ENCODE measurements around the gene LIFR.
"Not testable (repeated sequence)": the region's sequence is repeated elsewhere in the genome, so short reads cannot be mapped to it uniquely, and the experiment has no call there.

Gene LIFR, protein sequence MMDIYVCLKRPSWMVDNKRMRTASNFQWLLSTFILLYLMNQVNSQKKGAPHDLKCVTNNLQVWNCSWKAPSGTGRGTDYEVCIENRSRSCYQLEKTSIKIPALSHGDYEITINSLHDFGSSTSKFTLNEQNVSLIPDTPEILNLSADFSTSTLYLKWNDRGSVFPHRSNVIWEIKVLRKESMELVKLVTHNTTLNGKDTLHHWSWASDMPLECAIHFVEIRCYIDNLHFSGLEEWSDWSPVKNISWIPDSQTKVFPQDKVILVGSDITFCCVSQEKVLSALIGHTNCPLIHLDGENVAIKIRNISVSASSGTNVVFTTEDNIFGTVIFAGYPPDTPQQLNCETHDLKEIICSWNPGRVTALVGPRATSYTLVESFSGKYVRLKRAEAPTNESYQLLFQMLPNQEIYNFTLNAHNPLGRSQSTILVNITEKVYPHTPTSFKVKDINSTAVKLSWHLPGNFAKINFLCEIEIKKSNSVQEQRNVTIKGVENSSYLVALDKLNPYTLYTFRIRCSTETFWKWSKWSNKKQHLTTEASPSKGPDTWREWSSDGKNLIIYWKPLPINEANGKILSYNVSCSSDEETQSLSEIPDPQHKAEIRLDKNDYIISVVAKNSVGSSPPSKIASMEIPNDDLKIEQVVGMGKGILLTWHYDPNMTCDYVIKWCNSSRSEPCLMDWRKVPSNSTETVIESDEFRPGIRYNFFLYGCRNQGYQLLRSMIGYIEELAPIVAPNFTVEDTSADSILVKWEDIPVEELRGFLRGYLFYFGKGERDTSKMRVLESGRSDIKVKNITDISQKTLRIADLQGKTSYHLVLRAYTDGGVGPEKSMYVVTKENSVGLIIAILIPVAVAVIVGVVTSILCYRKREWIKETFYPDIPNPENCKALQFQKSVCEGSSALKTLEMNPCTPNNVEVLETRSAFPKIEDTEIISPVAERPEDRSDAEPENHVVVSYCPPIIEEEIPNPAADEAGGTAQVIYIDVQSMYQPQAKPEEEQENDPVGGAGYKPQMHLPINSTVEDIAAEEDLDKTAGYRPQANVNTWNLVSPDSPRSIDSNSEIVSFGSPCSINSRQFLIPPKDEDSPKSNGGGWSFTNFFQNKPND

DNA sequence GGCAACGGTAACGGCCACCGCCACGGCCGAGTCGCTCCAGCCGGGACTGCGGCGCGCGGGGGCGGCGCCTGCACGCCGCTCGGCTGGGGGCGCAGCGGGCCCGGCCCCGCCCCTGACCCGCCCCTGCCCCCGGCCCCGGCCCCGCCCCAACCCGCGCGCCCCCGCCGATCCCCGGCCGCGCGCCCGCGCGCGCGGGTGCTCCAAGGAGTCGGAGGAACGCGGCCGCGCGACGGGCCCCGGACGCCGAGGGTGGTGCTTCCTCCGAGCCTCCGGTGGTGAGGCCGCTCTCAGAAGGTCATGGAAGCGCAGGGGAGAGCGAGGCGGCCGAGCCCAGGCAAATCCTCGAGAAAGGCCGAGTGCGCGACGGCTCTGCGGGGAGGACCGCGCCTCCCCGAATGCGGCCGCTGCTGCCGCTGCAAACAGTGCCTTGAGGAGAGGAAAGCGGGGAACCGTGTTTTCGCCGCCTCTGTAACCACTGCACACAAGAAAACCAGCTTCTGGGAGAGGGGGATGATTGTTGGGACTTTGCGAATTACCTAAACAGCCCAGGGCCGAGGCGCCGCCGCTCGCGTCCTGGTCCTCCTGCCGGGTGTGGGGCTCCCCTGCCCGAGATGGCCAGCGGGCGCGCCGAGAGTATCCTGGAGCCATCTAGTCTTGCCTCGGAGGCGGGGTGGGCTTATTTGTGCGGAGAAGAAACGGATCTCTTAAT, at the start of gene LIFR:
Gene LIFR (minus strand): TSS at position 48 of the 709 bp plus-strand sequence. CDS start 25,999 bp downstream, outside the sequence.
- peak; percentile 93 for DNase-seq (ENCODE audit: low read depth, low spot score)

DNA sequence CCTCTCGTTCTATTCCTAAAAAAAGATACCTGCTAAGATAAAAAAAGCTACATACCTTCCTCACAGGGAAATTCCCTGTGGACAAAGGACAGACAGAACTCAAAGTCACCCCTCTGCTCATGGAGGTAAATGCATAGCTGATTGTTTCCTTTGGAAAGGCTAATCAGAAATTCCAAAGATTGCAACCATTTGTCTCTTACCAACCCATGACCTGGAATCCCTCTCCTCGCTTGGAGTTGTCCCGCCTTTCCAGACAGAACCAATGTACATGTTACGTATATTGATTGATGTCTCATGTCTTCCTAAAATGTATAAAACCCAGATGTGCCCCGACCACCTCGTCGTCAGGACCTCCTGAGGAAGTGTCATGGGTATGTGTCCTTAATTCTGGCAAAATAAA, 49.2 kb upstream of the LIFR start:
- no peak for DNase-seq (ENCODE audit: low read depth, low spot score)

DNA sequence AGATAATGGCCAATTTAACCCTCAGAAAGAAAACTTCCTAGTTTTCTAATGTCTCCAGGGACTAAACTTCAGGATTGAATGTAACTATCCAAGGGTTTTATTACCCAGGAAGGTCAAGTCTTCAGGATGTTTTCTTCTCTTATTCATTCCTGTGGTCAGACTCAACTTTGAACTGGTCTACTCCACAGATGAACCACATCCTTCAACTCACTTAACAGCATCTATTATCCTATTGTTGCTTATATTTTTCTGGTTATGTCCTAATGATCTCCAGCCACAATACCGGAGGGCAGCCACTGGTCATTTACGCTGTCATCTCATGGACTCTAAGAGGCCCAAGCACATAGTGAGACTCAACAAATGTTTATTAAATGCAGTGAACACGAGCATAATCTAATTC, 47.2 kb upstream of the LIFR start:
- DNase-seq (ENCODE audit: low read depth, low spot score), result no peak

- DNase-seq (ENCODE audit: low read depth, low spot score), result no peak
These were observed 46.2 kb upstream of the LIFR start for GRCh38 chr5:38602641-38603040.

GRCh38 chr5:38601863-38602298, 45.4 kb upstream of the LIFR start:
- peak; percentile 47 for DNase-seq (ENCODE audit: low read depth, low spot score)

- no peak for DNase-seq (ENCODE audit: low read depth, low spot score)
These were observed 44.9 kb upstream of the LIFR start for GRCh38 chr5:38601133-38601862.

- no peak for DNase-seq (ENCODE audit: low read depth, low spot score)
These were observed 44.0 kb upstream of the LIFR start for GRCh38 chr5:38600329-38601045.

DNA sequence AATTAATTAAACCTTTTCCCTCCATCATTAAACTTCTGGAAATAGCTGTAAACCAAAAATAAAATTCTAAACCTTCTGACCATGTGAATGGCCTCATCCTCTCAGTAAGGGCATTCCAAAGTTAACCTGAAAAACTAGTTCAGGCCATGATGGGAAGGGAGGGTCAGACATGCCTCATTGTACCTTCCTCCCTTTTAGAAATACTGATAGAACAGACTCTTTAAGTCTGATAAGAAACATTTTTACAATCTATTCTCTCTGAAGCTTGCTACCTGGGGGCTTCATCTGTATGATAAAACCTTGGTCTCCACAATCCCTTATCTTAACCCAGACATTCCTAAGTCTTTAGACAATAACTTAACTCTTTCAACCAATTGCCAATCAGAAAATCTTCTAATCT, 43.3 kb upstream of the LIFR start:
- not testable (repeated sequence) for DNase-seq (ENCODE audit: low read depth, low spot score)

- peak; percentile 72 for DNase-seq (ENCODE audit: low read depth, low spot score)
These were observed 42.7 kb upstream of the LIFR start for GRCh38 chr5:38598994-38599617.

- no peak for DNase-seq (ENCODE audit: low read depth, low spot score)
These were observed 42.0 kb upstream of the LIFR start for GRCh38 chr5:38598296-38598993.

- no peak for DNase-seq (ENCODE audit: low read depth, low spot score)
These were observed 40.5 kb upstream of the LIFR start for GRCh38 chr5:38596981-38597380.

DNA sequence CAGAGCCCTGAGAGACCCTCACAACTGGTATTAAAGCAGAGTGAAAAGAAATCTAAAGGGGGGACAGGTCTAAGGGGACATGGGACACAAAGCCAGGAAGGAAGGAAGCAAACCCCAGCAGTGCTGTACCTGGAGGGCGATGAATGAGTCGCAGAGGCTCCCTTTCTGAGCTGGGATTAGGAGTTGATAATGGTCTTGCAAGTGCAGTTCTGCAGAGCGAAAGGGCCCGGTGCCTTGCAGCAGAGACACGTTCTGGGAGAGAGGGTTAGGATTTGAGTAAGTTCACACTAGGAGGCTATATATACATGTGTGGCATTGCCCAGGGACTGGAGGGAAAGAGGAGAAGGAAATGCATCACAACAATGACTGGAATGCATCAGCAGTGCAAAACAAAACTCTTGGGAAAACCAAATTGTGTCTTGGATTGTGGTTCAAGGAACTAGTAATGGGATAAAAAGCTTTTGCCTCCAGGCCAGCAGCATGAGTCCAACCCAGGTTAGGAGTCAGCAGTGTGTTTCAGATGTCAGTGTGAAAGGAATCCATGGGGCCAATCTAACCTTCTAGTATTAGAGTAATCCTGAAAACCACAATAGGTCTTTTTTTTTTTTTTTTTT, 38.8 kb upstream of the LIFR start:
- DNase-seq (ENCODE audit: low read depth, low spot score), result peak; percentile 87

- DNase-seq (ENCODE audit: low read depth, low spot score), result peak; percentile 37
These were observed 37.5 kb upstream of the LIFR start for GRCh38 chr5:38593959-38594358.

- peak; percentile 40 for DNase-seq (ENCODE audit: low read depth, low spot score)
These were observed 35.0 kb upstream of the LIFR start for GRCh38 chr5:38591523-38591849.

- DNase-seq (ENCODE audit: low read depth, low spot score), result no peak
These were observed 34.5 kb upstream of the LIFR start for GRCh38 chr5:38590838-38591522.

DNA sequence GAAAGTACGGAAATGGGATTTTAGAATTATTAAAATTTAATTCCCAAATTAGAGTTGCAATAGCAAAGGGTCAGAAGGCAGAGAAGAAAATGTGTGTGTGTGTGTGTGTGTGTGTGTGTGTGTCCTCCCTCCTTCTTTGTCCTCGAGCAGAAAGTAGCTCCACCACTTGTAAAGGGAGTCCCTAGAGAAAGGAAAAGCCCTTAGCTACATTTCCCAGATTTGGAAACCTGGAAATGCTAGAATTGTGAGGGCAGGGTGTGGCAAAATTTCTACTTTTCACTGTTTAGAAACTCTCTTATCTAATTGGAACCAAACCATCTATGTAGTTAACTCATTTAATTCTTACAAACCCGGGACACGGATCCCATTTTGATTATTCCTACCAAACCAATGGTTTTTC, 33.2 kb upstream of the LIFR start:
- no peak for DNase-seq (ENCODE audit: low read depth, low spot score)

DNA sequence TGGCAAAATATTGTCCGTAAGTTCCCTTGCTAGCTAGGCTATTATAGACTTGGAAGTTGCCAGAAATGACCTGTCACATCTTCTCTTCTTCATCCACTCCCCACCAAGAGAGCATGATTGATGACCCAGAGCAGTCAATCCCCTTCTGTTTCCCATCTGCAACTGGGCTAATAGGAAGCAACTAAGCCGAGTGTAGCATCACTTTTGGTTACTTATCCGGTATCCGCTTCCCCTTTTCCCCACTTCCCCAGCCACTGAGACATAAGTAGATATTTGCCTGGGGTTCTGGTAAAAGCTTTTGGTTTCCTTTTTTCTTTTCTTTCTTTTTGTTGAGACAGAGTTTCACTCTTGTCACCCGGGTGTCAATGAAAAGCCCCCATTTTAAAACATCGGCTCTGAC, 29.4 kb upstream of the LIFR start:
- DNase-seq (ENCODE audit: low read depth, low spot score), result no peak

- no peak for DNase-seq (ENCODE audit: low read depth, low spot score)
These were observed 27.1 kb upstream of the LIFR start for GRCh38 chr5:38583500-38583899.
